Right lung (tissue), 5 donors: ENCODE data around the gene PLEKHM3. TPM values are rescaled to one million over a fixed set of nuclear protein-coding genes. Genes with fewer than 3 reads are reported as not detected.
A peak's percentile ranks its signal among the peaks of the same experiment; 100 is the strongest.

ENCODE experiments used
- DNase-seq, 2 donors: peaks; one replicate each; pipeline ENCODE4 v3.0.0-alpha.2; 2013
- polyA plus RNA-seq, 5 donors: library from polyadenylated mRNA; unstranded; fragments of 120-200 nt; gene quantifications; one replicate each; pipeline versions ENCODE4 v1.2.1 to v1.2.3, GENCODE V29; 2013; ENCODE audit warnings: inconsistent platforms in 1 of 5, low replicate concordance in 1 of 5; ENCODE audit not compliant: insufficient read length in 5 of 5, insufficient read depth in 1 of 5

Gene PLEKHM3
- polyA plus RNA-seq, 5 donors = 12.1 to 15.8 (median 14.6) TPM

- no peak for DNase-seq
These were observed 162.0 kb downstream of the PLEKHM3 start for GRCh38 chr2:207863345-207863744.

GRCh38 chr2:207861789-207862188 lies 163.5 kb downstream of the PLEKHM3 start:
- DNase-seq = no peak

- no peak for DNase-seq
These were observed 164.6 kb downstream of the PLEKHM3 start for GRCh38 chr2:207860685-207861084.

- no peak for DNase-seq
These were observed 169.7 kb downstream of the PLEKHM3 start for GRCh38 chr2:207855591-207855990.

GRCh38 chr2:207854484-207855440 lies 170.6 kb downstream of the PLEKHM3 start:
- DNase-seq = no peak

GRCh38 chr2:207852791-207853190 lies 172.5 kb downstream of the PLEKHM3 start:
- DNase-seq = no peak

GRCh38 chr2:207849443-207849842 lies 175.9 kb downstream of the PLEKHM3 start:
- no peak for DNase-seq

- DNase-seq = no peak
These were observed 176.8 kb downstream of the PLEKHM3 start for GRCh38 chr2:207848545-207848928.

GRCh38 chr2:207847807-207848544 lies 177.4 kb downstream of the PLEKHM3 start:
- peak; percentile 31 to 44 for DNase-seq

- no peak for DNase-seq
These were observed 178.1 kb downstream of the PLEKHM3 start for GRCh38 chr2:207847098-207847806.

- DNase-seq = no peak
These were observed 180.0 kb downstream of the PLEKHM3 start for GRCh38 chr2:207845202-207845864.

GRCh38 chr2:207844648-207845047 lies 180.7 kb downstream of the PLEKHM3 start:
- DNase-seq = no peak

- DNase-seq = no peak
These were observed 185.2 kb downstream of the PLEKHM3 start for GRCh38 chr2:207840101-207840500.

GRCh38 chr2:207839575-207839974 lies 185.8 kb downstream of the PLEKHM3 start:
- no peak for DNase-seq

GRCh38 chr2:207839028-207839427 lies 186.3 kb downstream of the PLEKHM3 start:
- no peak for DNase-seq

GRCh38 chr2:207836521-207837133 lies 188.7 kb downstream of the PLEKHM3 start:
- peak in 1 of 2 donors; percentile 26 for DNase-seq

- DNase-seq = no peak
These were observed 189.5 kb downstream of the PLEKHM3 start for GRCh38 chr2:207835805-207836204.

- DNase-seq = no peak
These were observed 192.0 kb downstream of the PLEKHM3 start for GRCh38 chr2:207833251-207833751.

GRCh38 chr2:207831584-207832248 lies 193.6 kb downstream of the PLEKHM3 start:
- DNase-seq = no peak

- DNase-seq = no peak
These were observed 194.4 kb downstream of the PLEKHM3 start for GRCh38 chr2:207830778-207831438.
